ENCODE data around the gene CAPN10. TPM values are rescaled to one million over a fixed set of nuclear protein-coding genes. Genes with fewer than 3 reads are reported as not detected.

Gene CAPN10
- polyA plus RNA-seq, 2 of the 4 experiments (the other 2 are of a cell fraction) = 8.4 to 15.8 TPM

DNA sequence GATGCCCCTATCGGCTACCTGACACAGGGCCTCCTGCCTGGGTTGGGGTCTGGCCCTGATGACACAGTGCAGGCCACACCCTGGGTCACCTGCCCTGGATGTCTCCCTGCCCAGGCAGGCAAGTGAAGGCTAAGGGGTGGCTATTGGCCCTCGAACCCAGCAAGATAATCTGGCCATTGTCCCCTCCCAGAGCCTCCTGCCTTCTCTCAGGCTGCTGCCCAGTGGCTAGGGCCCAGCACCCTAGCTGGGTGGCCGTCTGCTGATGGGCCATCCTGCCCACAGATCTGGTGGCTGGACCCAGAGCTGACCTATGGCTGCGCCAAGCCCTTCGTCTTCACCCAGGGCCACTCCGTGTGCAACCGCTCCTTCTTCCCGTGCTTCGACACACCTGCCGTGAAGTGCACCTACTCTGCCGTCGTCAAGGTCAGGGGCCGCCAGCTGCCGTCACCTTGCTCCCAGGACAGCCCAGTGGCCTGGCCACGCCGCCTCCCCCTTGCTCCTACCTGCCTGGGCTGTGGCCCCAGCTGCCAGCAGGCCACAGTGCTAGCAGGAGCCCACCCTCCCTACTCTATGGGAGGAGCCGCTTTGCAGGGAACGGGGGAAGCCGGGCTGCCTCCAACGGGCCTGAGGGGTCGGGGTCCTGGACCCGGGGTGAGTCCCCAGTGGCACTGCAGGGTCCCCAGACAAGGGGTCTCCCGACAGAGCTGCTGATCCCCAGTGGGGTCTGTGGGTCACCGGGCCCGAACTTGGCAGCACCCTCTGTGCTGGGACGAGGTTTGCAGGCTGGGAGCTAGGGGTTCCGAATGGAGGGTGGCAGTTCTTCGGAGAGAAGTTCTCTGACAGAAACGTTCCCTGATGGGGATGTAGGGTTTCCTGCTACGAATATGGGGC lies 14.1 kb upstream of the CAPN10 start:
- H3K9me3 ChIP-seq = no peaks in the 10 kb centered on the region
- ATAC-seq = no peak
- ChIA-PET POLR2A (no interaction called here), CTCF (interaction anchor here (0.9 to 1.6 kb wide), 3 partner anchors 8 to 9 kb away, joined by 3 to 4 read pairs (median 4); no protein-coding TSS in a partner anchor)
- peaks cover 14% of the 10 kb centered on the region for H3K4me1 ChIP-seq
- no peak overlapping the region for H3K4me3 ChIP-seq
- no peak overlapping the region for H3K4me2 ChIP-seq
- TF ChIP-seq CBX2 (IDR thresholded peaks at IDR 0.05; ENCODE audit: borderline replicate concordance, low read depth) (no peak), MAFK (IDR thresholded peaks at IDR 0.05; ENCODE audit: partially characterized antibody) (no peak), CEBPB (IDR thresholded peaks at IDR 0.05) (no peak), RNF2 (IDR thresholded peaks at IDR 0.05; ENCODE audit: borderline replicate concordance, low read depth) (no peak), FOSB (CRISPR knock-in tag; IDR thresholded peaks at IDR 0.05) (no peak), MYC (IDR thresholded peaks at IDR 0.05; ENCODE audit: borderline replicate concordance, low read length) (no peak), E2F6 (IDR thresholded peaks at IDR 0.05; ENCODE audit: borderline replicate concordance, low read depth) (no peak), MAX (IDR thresholded peaks at IDR 0.05) (no peak), EP300 (IDR thresholded peaks at IDR 0.05) (no peak), POLR2AphosphoS2 (conservative IDR thresholded peaks at IDR 0.05; ENCODE audit: low read length) (no peak), ZSCAN20 (CRISPR knock-in tag; IDR thresholded peaks at IDR 0.05) (no peak), EHMT2 (IDR thresholded peaks at IDR 0.05; ENCODE audit: low read depth) (no peak), SREBF2 (IDR thresholded peaks at IDR 0.05) (no peak), HOXA7 (CRISPR knock-in tag; IDR thresholded peaks at IDR 0.05) (no peak)
- FAIRE-seq = no peak
- 91% methylated on average over 21 of the region's 30 CpGs for WGBS (ENCODE audit: missing lambda C conversion rate)
- no peak overlapping the region for H3K27ac ChIP-seq
- no peak for DNase-seq (ENCODE audit: low read depth in 1 of 2, low spot score in 1 of 2)

DNA sequence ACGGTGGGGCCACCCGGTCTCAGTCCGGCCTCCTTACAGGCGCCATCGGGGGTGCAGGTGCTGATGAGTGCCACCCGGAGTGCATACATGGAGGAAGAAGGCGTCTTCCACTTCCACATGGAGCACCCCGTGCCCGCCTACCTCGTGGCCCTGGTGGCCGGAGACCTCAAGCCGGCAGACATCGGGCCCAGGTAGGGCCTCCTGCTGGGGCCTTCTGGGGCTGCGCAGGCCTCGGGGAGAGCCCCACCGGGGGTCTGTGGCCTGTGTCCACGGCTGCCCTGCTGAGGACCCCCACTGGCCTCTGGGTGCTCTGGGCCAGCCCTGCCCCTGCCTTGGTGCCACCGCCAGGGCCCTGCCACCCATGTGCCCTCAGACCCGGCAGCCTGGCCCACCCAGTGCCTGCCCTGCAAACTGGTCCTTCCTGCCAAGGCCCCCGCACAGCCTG lies 13.4 kb upstream of the CAPN10 start:
- CTCF ChIA-PET = interaction anchor here (0.9 to 1.1 kb wide), 2 partner anchors 9 to 10 kb away, joined by 3 to 4 read pairs; no protein-coding TSS in a partner anchor
- 100% methylated on average over 5 of the region's 20 CpGs for WGBS (ENCODE audit: missing lambda C conversion rate)
- Histone ChIP-seq H3K4me2 (no peak overlapping the region), H3K9me3 (no peaks in the 10 kb centered on the region), H3K4me1 (peaks cover 12% of the 10 kb centered on the region), H3K27ac (no peak overlapping the region), H3K4me3 (no peak overlapping the region)
- DNase-seq (ENCODE audit: low read depth in 1 of 2, low spot score in 1 of 2) = no peak
- POLR2A ChIA-PET = interaction anchor here (0.5 kb wide), 1 partner anchor 547 kb away, joined by 5 read pairs; no protein-coding TSS in a partner anchor
- no peak for FAIRE-seq
- TF ChIP-seq, protein P1, sequence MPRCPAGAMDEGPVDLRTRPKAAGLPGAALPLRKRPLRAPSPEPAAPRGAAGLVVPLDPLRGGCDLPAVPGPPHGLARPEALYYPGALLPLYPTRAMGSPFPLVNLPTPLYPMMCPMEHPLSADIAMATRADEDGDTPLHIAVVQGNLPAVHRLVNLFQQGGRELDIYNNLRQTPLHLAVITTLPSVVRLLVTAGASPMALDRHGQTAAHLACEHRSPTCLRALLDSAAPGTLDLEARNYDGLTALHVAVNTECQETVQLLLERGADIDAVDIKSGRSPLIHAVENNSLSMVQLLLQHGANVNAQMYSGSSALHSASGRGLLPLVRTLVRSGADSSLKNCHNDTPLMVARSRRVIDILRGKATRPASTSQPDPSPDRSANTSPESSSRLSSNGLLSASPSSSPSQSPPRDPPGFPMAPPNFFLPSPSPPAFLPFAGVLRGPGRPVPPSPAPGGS (IDR thresholded peaks at IDR 0.05) = no peak
- TF ChIP-seq KDM5A (IDR thresholded peaks at IDR 0.05) (no peak), JUN (IDR thresholded peaks at IDR 0.05) (no peak), ZFP36 (IDR thresholded peaks at IDR 0.05; ENCODE audit: borderline replicate concordance, partially characterized antibody) (no peak), BHLHE40 (IDR thresholded peaks at IDR 0.05; ENCODE audit: low read depth, low read length) (no peak), FOXS1 (CRISPR knock-in tag; IDR thresholded peaks at IDR 0.05) (no peak), ATOH8 (CRISPR knock-in tag; IDR thresholded peaks at IDR 0.05; ENCODE audit: low read depth) (no peak)
- ATAC-seq = no peak
